ENCODE data around the gene CDH13.

The CDH13 gene

DNA sequence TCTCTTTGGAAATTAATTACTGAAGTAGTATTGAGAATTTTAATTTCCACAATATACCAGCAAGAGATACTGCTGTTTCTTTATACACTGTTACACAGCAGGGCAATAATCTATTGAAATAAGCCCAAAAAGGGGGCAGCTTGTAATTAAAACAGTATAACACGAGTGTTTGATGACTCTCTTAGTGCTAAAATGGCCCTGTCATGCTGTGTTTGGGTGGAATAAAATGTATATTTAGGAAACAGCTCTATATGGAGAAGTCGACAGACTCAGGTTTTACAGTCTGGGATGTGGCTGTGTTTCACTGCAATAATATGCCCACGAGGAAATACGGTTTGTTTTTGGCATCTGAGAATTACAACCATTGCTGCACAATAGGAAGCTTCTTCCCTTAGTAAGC, 643.3 kb downstream of the CDH13 start:
- no peak for DNase-seq

DNA sequence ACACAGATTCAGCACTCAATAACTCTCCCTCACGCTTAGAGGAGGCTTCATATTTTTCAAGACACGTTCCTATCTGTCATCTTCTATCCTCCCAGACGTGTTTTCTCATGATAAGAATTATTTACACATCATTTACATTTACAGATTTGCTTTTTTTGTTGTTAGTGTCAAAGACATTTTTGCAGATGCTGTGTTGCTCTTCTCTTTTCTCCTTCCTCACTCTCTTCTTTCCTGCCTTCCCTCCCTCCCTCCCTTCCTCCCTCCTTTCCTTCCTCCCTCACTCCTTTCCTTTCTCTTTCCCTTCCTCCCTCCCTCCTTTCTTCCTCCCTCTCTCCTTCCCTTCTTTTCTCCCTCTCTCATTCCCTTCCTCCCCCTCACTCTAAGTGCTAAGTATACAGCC, 643.9 kb downstream of the CDH13 start:
- DNase-seq = no peak

DNA sequence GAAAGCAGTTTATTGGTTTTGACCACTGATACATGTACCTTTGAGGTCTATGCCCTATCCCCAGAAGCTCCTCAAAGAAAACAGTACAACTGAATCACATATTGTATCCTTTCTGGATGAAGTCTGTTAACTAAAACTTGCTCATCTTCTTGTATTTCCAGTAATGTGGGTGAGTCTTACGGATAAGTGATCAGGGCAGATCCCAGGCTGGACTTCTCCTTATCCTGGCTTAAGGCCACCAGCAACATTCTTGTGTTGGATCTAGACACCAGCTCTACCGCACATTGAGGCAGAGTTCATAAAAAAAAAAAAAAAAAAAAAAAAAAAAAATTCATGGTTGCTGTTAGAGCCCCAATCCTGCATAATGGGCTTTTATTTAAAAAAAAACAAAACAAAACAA, 644.4 kb downstream of the CDH13 start:
- DNase-seq = no peak

DNA sequence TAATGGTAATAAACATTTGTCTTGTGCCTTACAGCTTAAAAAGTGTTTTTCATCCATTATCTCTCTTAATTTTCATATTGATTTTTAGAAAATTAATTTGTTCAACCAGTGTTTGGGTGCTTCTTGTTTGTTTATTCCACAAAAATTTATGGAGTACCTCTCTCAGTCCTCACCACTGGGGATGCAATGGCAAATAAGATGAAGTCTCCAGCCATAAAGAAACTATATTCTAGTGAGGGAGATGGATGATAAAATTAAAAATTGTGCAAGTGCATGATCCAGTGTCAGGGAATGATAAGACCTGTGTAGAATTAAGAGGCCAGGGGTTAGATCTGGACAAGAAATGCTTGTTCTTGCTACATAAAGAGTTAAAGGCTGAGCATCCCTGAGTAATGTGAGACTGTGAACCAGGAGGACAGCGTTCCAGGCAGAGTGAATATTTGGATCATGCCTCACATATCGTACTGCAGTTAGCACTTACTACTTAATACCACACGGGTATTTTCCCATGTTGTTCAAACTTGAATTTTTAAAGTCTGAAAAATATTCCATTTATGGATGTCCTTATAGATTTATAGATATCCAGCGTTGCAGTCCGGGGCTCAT, 645.3 kb downstream of the CDH13 start:
- no peak for DNase-seq

DNA sequence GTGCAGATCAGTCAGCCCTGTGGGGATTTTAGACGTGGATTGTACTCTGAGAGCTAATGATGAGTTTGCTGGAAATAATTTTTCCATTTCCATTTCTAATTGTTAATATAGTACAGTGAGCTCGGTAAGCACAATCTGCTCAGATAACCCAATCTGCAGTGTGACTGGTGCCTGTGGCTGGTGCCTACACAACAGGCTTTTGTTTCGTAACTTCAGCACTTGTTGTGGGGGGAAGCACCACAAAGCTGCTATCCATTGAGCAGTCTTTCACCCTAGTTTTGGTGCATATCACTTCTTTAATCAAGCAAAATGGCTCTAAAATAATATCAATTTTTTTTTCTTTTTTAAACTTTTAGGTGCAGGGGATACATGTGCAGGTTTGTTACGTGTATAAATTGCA, 646.1 kb downstream of the CDH13 start:
- no peak for DNase-seq

DNA sequence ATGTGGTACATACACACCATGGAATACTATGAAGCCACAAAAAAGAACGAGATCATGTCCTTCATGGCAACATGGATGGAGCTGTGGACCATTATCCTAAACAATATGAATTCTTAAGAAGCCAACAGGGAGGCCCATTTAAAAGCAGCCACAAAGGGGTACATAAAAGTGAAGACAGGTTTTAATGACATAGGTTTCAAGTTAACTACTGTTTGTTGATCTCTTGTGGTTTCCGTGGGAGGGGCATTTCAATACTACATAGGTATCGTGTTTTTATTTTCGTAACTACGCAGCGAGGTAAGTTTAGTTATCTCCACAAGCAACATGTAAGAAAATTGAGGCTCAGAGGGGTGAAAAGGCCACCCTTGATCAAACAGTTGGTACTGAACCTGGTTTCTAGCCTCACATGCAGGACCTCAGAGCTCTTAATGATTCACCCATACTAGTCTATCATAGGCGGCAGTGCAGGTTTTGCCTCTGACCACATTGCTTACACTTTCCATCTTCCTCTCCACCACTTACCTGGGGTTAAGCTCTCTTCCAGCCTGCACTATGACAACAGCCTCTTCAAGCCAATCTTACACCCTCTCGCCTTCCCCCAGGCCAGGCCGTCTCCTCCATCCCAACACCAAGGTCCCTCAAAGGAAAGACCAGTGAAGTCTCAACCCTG, 646.9 kb downstream of the CDH13 start:
- DNase-seq = no peak

DNA sequence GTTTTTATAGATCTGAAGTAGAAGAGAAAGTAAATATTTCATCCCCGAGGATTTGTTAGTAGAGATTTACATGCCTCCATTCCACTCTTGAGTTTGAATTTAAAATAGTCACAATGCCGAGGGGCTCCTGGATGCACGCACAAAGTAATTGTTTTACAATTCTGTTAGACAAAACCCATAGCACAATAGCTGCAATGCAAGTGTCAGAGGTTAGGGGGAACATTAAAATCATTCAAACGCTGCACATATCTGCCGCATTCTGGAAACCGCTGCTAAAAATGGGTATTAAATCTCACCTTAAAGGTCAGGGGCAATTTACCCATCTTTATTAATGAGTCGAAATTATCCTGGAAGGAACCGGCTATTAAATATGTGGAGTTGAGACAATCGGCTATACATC, 652.5 kb downstream of the CDH13 start:
- no peak for DNase-seq

DNA sequence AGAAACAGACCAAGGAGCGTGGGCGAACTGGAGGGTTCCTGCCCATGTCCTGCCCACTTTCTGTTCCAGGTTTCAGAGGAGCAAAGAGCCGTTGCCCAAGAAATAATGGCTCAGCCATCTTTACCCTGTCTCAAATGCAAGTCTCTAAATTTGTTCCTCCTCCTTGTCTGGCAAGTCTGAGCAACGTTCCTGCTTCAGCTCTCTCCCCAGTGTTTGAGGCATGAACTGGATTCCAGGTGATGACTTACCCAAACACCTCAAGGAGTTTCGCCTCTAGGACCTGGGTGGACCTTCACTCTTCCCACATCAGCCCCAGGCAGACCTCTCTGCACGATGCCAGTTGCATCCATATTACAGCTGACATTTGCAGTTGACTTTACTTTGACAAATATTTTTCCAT, 659.2 kb downstream of the CDH13 start:
- DNase-seq = no peak

DNA sequence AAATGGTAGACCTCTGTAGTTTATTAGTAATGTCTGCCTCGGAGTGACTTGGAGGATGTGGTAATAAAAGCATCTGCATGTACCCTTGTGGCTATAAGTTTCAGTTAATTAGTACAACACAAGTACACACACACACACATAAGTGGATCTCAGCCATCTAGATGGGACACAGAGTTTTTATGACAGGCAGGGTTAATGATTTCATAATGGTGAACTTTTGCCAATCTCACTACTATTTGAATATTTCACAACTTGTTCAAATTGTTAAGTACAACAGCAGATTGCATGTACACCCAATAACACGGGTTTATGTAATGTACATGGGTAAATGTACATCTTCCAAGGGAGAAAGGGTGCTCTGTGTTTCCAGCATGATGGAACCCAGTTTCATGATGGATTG, 669.7 kb downstream of the CDH13 start:
- DNase-seq = no peak

DNA sequence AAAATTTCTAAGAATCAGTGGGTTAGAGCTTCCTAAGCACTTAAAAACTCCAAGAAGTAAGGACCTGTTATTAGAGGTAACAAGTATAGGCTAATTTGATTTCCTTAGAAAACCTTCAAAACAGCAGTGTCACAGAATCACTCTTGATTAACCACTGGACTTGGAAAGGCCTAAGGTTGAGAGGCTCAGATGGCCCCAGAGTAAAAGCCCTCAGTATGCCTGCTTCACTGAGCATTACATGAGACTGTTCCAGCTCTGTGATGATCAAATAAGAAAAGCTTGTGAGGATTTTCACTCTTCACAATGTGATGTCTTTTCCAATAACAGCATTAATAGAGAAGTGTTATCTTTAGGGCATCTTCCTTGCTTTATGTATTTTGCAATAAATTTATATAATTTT, 671.8 kb downstream of the CDH13 start:
- no peak for DNase-seq

DNA sequence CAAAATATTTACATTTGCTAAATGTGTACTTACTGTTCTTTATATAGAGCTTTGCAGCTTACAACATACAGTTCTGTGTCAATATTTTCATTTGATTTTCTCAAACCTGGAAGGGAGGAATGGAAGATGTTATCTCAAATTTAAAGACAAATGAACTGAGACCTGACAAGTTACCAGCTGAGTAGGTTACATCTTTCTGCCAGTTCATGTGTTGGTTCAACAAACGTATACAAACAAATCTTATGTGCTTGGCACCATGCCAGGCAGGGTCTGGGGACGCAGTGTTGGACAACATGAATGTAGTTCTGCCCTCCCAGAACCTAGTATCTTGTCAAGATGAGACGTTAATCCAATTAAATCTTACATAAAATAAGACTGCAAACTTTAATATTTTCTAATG, 673.6 kb downstream of the CDH13 start:
- peak in 1 of 2 experiments; percentile 29 for DNase-seq

DNA sequence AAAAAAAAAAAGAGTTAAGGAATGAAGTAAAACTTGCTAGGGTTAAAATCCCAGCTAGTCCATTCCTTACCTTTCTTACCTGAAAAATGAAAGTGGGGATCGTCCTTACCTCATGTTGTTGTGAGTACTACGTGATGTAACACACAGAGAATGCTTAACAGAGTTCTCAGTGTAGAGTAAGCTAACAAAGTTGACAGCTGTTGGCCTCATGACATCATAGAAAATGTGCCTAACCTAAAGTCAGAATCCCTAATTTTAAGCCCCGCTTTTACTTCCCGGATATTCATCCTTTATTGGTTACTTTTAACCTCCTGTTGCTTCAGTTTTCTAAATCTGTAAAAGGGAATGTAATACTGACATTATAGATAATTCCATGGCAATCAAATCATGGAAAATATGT, 675.2 kb downstream of the CDH13 start:
- DNase-seq = no peak

DNA sequence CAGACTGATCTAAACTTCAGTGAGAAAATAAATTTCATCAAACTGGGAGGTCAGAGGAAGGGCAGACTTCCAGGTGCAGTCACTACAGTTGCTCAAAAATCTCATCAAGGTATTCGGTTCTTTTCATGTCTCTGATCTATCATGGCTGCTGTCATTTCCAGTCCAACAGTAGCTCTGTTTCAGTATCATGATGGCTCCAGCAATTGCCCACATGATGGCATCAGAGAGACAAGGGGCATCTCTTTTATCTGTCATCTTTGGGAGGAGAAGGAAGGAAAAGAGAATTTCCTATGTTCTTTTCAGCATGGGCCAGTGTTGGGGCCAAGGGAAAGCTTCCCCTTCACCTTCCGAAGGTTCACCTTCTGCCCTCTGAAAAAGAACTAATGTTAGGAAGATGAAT, 676.1 kb downstream of the CDH13 start:
- no peak for DNase-seq

DNA sequence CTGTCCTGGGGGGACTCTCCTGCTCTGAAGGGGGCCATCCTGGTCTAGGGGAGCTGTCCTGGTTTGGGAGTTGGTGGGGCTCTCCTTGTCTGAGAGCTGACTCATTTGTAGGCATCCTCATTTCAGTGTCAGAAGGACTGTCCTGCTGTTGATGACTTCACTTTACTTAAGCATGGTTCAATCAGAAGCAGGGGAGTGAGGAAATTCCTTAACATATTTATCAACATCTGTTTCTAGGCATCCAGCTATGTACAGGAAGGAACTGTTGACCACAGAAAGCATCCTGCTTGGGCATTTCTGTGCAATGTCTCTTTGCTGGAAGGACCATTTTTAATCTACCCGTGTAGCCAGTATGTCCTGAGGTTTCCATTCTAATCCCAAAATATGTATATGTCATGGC, 678.3 kb downstream of the CDH13 start:
- no peak for DNase-seq

DNA sequence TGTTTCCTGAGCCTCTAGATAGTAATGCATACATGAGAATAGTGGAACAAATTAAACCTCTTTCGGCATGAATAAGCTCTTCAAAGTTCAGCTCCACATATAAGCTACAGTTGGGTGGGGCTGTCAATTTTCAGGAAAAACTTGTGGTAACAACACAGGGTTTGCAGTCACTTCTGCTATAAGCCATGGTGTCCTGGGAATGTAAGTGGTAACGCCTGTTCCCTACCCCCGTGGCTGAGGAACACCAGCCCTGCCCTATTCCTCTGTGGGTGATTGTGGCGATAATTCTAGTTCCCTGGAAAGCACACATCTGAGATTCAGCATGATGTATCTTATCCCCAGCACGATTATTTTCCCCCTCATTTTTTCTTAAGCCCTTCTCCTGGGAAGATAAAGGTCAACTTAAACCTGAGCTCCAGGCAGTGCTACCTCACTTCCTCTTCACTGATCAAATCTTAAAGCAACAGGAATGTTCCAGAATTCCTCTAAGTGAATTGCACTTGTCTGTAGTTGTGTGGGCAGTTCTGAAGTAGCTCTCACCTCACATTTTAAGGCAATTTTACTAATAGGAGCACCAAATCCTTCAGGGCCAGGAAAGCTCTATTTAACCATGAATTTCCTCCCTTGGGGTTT, 680.3 kb downstream of the CDH13 start:
- no peak for DNase-seq

DNA sequence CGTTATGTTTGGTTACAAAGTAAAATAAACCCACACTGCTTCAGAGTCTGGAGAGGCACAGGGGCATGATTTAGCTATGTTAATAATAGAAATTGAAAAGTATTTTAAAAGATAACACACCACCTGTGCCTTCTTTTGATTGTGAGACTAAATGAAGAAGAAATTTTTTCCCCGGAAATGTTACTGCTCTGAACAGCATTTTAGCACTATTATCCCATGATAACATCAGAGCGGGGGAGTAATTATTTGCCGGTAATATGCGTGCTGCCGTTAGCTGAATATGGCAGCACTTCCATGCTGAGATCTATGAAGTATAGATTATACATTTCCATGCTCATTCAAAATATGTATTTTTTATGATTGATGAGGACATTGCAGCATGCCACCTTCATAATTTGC, 680.8 kb downstream of the CDH13 start:
- DNase-seq = no peak

DNA sequence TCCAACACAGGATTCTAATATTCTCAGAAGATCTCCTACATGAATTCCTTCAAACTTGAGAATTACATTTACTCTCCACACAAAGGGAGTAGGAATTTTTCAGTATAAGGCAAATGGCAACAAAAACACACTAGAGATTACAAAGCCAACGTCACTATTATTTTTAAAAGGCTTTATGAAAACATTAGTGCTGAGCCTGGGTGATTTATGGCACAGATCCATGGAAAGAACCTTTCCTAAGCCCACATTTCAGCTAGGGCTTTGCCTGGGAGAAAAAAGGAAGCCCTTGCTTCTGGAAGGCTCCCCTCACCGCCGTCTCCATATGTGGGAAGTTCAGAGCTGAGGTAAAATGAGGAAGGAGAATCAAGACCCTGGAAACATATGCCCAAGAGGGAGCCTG, 681.6 kb downstream of the CDH13 start:
- DNase-seq = no peak

DNA sequence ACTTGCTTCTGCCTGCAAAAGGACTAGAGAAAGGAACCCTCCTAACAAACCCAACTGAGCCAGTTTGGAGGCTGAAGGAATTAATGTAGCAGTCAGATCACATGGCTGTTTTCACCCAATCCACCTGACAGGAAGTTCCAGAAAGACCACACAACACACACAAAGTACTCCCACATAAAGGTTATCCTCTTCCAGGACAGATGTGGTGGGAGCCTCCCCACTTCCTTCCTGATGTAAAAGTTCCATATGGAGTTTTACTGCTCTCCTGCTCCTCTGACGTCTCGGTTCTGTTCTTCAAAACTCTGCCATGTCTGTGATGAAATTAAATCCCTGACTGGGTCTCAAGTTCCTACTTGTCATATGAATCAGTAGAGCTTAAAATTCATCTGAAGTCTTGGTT, 684.0 kb downstream of the CDH13 start:
- DNase-seq = no peak

DNA sequence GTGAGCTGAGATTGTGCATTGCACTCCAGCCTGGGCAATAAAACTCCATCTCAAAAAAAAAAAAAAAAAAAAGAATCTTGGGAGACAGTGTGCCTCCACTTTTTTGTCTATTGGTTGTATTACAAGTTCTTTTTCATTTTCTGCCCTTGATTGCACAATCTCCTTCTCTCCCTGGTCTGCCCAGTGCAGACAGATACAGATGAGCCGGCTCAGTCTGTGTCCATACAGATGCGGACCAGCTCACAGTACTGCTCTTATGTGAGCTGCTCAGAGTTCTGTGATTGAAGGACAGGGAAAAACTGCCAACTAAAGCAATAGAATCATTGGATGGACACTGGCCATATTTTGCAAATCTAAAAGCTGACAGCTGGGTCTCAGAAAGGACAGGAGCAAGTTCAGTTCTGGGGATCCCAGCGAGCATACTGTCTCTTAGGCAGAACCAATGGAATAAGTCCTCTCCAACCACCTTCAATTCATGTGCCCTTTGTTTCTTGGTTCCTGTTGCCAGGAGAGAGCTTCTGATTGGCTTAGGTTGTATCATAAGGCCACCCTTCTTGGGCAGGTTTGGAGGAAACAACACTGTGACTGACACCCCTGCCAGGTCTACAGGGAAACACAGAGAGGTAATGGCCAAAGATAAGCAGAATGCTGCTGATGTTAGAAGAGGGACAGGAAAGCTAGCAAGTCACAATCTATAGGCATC, 685.4 kb downstream of the CDH13 start:
- no peak for DNase-seq

DNA sequence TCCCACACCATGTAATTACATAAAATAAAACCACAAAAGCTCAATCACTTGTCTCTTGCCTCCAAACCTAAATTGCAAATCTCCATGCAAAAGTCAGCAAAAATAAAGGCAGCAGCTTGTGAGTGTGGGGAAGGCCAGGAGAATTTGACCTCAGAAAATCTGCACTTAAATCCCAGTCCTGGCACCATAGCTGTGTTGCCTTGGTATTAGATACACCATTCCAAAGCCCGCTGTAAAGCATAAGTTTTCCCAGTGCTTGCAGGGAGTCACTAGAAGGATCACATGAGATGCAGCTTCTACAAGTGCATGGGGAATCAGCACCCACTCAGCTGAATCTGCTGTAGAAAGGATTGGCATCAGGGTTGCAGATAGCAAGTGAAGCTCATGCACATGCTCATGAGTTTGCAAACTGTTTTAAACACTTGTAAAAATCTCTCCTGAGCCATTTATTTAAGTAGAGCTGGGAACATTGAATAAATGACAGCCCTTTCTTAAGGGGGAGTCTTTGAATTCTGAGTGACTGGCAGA, 686.0 kb downstream of the CDH13 start:
- no peak for DNase-seq

DNA sequence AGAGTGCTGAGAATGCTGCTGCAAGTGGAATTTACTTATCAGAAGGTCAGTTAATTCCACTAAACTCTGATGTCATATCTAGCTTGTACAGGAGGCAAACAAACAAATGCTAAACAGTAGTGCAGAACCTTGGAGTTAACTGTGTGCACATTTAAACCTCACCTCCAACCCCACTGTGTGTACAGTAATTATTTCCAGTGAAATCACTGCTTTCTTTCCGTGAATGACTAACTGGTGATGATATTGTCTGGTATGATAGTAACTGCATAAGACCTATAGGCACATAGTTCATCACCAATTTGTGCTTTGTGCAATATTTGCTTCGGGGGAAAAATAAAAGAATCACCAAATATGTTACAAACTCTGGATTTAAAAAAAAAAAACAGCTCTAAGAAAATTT, 688.5 kb downstream of the CDH13 start:
- no peak for DNase-seq

DNA sequence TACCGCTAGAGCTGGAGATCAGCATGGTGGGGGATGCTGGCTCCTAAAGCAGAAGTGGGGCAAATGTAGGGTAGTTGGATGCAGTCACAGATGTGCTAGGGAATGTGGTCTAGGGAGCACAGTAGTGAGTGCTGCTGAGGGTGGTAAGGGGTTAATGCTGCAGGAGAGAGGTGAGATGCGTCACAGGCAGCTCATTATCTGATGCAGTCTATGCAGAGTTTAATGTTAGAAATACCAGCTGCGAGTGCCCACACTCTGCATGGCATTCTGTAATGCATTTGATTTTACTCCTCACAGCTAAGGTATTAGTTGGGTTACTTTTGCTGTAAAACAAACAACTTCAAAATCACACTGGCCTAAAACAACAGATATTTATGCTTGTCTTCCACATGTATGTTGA, 689.7 kb downstream of the CDH13 start:
- no peak for DNase-seq

DNA sequence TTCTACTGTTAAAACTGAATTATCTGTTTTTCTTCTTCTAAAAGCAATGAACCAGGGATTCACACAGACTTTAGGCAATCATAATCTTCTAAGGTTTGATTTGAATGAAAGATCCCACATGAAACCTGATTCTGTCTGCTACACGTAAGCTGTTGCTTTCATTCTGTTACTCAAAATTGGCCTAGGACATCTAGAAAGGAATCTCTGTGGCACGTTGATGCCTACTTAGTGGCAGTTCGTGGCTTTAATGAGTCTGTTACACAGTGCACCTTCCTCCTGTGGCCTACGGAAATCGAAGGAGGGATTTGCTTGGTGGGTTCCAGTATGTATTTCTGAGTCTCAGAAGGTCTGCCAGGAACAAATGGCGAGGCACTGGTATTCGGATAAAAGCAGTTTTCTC, 691.6 kb downstream of the CDH13 start:
- DNase-seq = no peak

DNA sequence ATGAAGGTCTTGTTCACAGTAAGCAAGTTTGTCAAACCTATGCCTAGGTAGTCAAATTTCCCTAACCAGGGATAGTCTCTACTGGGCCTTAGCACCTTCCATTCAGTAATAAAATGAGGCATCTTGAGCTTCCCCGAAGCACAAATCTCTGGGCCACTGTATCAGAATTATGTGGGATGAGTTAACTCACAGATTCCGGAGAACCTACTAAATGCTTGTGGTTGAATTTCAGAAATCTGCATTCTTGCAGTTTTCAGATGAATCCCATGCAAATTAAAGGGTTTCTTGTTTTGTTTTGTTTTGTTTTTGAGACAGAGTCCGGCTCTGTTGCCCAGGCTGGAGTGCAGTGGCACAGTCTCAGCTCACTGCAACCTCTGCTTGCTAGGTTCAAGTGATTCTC, 702.2 kb downstream of the CDH13 start:
- DNase-seq = no peak
